ENCODE measurements around the gene IREB2.

IREB2 gene

GRCh38 chr15:78406016-78406585, 31.9 kb upstream of the IREB2 start:
- no peak for DNase-seq (ENCODE audit: low read depth)

- DNase-seq (ENCODE audit: low read depth), result no peak
These were observed 30.2 kb upstream of the IREB2 start for GRCh38 chr15:78407608-78408354.

GRCh38 chr15:78408355-78408640, 29.7 kb upstream of the IREB2 start:
- DNase-seq (ENCODE audit: low read depth), result no peak

- DNase-seq (ENCODE audit: low read depth), result no peak
These were observed 29.1 kb upstream of the IREB2 start for GRCh38 chr15:78408961-78409360.

GRCh38 chr15:78411061-78411460, 27.0 kb upstream of the IREB2 start:
- DNase-seq (ENCODE audit: low read depth), result no peak

- DNase-seq (ENCODE audit: low read depth), result no peak
These were observed 23.3 kb upstream of the IREB2 start for GRCh38 chr15:78414621-78415250.

GRCh38 chr15:78415284-78415683, 22.7 kb upstream of the IREB2 start:
- no peak for DNase-seq (ENCODE audit: low read depth)

GRCh38 chr15:78417754-78418630, 20.0 kb upstream of the IREB2 start:
- no peak for DNase-seq (ENCODE audit: low read depth)

GRCh38 chr15:78418686-78419085, 19.3 kb upstream of the IREB2 start:
- DNase-seq (ENCODE audit: low read depth), result no peak

GRCh38 chr15:78419367-78419766, 18.6 kb upstream of the IREB2 start:
- no peak for DNase-seq (ENCODE audit: low read depth)

- no peak for DNase-seq (ENCODE audit: low read depth)
These were observed 17.8 kb upstream of the IREB2 start for GRCh38 chr15:78420220-78420619.

- no peak for DNase-seq (ENCODE audit: low read depth)
These were observed 17.2 kb upstream of the IREB2 start for GRCh38 chr15:78420766-78421165.

GRCh38 chr15:78421238-78421965, 16.6 kb upstream of the IREB2 start:
- DNase-seq (ENCODE audit: low read depth), result no peak

GRCh38 chr15:78422571-78423340, 15.3 kb upstream of the IREB2 start:
- no peak for DNase-seq (ENCODE audit: low read depth)

GRCh38 chr15:78424673-78425072, 13.3 kb upstream of the IREB2 start:
- DNase-seq (ENCODE audit: low read depth), result no peak

GRCh38 chr15:78425643-78426042, 12.4 kb upstream of the IREB2 start:
- DNase-seq (ENCODE audit: low read depth), result no peak

- DNase-seq (ENCODE audit: low read depth), result no peak
These were observed 11.7 kb upstream of the IREB2 start for GRCh38 chr15:78426300-78426699.

- no peak for DNase-seq (ENCODE audit: low read depth)
These were observed 10.1 kb upstream of the IREB2 start for GRCh38 chr15:78427953-78428352.

- no peak for DNase-seq (ENCODE audit: low read depth)
These were observed 8.5 kb upstream of the IREB2 start for GRCh38 chr15:78429477-78429876.

GRCh38 chr15:78431955-78432354, 6.1 kb upstream of the IREB2 start:
- DNase-seq (ENCODE audit: low read depth), result no peak

- DNase-seq (ENCODE audit: low read depth), result no peak
These were observed 5.4 kb upstream of the IREB2 start for GRCh38 chr15:78432664-78433063.

Measured in GM04504 (cell line).